HepG2 (cell line): ENCODE results near the gene VPREB3. TPM values are rescaled to one million over a fixed set of nuclear protein-coding genes. Genes with fewer than 3 reads are reported as not detected.

ENCODE experiments used
- PAWR ChIP-seq: sonication (generic); formaldehyde crosslinking; IDR thresholded peaks from 2 replicates; pipeline ENCODE4 v1.4.0; 2020; ENCODE audit warnings: missing genetic modification reagents, mild to moderate bottlenecking, borderline replicate concordance
- RAD21 ChIP-seq: fragments of 450-650 bp; formaldehyde crosslinking; IDR thresholded peaks from 2 replicates; pipeline ENCODE4 v1.5.0; 2020; ENCODE audit warnings: mild to moderate bottlenecking
- RARA ChIP-seq: IDR thresholded peaks from 2 replicates; pipeline ENCODE4 v1.6.1; 2016; ENCODE audit warnings: missing genetic modification reagents, missing compliant biosample characterization
- SALL1 ChIP-seq: sonication (generic); formaldehyde crosslinking; IDR thresholded peaks from 2 replicates; pipeline ENCODE4 v1.8.0; 2022; ENCODE audit warnings: mild to moderate bottlenecking, missing genetic modification reagents
- SIN3A ChIP-seq: IDR thresholded peaks from 2 replicates; pipeline ENCODE4 v1.6.1; 2011; ENCODE audit warnings: low read depth, mild to moderate bottlenecking, control low read depth, low read length, borderline replicate concordance
- TEAD3 ChIP-seq: optimal IDR thresholded peaks from 2 replicates; pipeline ENCODE3; 2016; ENCODE audit warnings: borderline replicate concordance
- YY1 ChIP-seq: IDR thresholded peaks from 2 replicates; pipeline ENCODE4 v1.6.1; 2011; ENCODE audit warnings: low read length, low read depth, moderate library complexity, mild to moderate bottlenecking; ENCODE audit not compliant: insufficient read depth, insufficient replicate concordance
- ZNF34 ChIP-seq: sonication (generic); formaldehyde crosslinking; IDR thresholded peaks from 2 replicates; pipeline ENCODE4 v1.4.0; 2020; ENCODE audit warnings: mild to moderate bottlenecking, missing genetic modification reagents, borderline replicate concordance
- ZNF644 ChIP-seq: IDR thresholded peaks from 2 replicates; pipeline ENCODE4 v1.6.1; 2016; ENCODE audit warnings: low read depth
- polyA plus RNA-seq, 8 experiments: library from polyadenylated mRNA; depleted of rRNA in 3 of 8; stranded (reverse) in 7 of 8; unstranded in 1 of 8; fragments of >200 nt; fragmentation: Illumina TruSeq in 4 of 8; extraction: Trizol in 4 of 8; gene quantifications; 2 replicates each; pipeline versions ENCODE4 v1.2.1 to v1.2.3, GENCODE V29; 2011 to 2016; ENCODE audit warnings: low read depth in 4 of 8, missing spikeins in 1 of 8, mixed read lengths in 1 of 8; ENCODE audit not compliant: insufficient read depth in 1 of 8
- total RNA-seq, 5 experiments: library from RNA; depleted of rRNA; stranded (reverse); fragments of >200 nt; fragmentation: Illumina TruSeq; extraction: Trizol; gene quantifications; 2 replicates each; pipeline ENCODE4 v1.2.3, GENCODE V29; 2016; ENCODE audit warnings: low read depth in 1 of 5
- TF ChIP-seq, protein P1 (sequence below): sonication (generic); formaldehyde crosslinking; IDR thresholded peaks from 2 replicates; pipeline ENCODE4 v1.4.0; 2020; ENCODE audit warnings: mild to moderate bottlenecking, missing genetic modification reagents
- TF ChIP-seq, protein P2 (sequence below): sonication (generic); formaldehyde crosslinking; IDR thresholded peaks from 2 replicates; pipeline ENCODE4 v1.5.1; 2020; ENCODE audit warnings: missing genetic modification reagents, mild to moderate bottlenecking, borderline replicate concordance
- TF ChIP-seq, protein P3 (sequence below): sonication (generic); formaldehyde crosslinking; IDR thresholded peaks from 2 replicates; pipeline ENCODE4 v1.4.0; 2020; ENCODE audit warnings: missing genetic modification reagents
- TF ChIP-seq, protein P4 (sequence below): sonication (generic); formaldehyde crosslinking; IDR thresholded peaks from 2 replicates; pipeline ENCODE4 v1.5.0; 2020; ENCODE audit warnings: missing genetic modification reagents, mild to moderate bottlenecking, borderline replicate concordance
- TF ChIP-seq, protein P5 (sequence below): sonication (generic); formaldehyde crosslinking; IDR thresholded peaks from 2 replicates; pipeline ENCODE4 v1.5.0; 2020; ENCODE audit warnings: mild to moderate bottlenecking, missing genetic modification reagents, borderline replicate concordance
- TF ChIP-seq, protein P6 (sequence below): sonication (generic); formaldehyde crosslinking; IDR thresholded peaks from 2 replicates; pipeline ENCODE4 v1.4.0; 2020; ENCODE audit warnings: missing genetic modification reagents

VPREB3 gene
- total and polyA plus RNA-seq, 2 of the 13 experiments (the other 11 are each of a cell fraction or from before 2014, with no cell fraction given) = 0.22 TPM; not detected in 1

DNA sequence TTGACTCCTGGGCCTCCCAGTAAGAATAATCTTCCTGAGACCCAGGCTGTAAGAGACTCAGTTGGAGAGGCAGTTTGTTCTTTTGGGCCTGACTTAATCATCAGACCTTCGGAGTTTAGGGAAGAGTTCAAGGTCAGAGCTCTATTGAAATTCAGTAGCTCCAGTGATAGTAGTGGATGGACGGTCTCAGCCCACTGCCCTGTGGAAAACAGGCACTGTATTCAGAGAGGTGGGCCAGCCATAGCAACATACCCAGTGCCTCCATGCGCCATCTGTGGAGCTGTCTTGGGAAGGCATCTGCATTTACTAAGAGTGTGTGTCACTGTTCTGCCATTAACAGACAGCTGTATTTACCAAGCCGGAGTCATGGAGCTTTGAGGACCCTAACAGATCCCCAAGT is 35.4 kb upstream of the VPREB3 start (continued):
- TF ChIP-seq, protein P1, sequence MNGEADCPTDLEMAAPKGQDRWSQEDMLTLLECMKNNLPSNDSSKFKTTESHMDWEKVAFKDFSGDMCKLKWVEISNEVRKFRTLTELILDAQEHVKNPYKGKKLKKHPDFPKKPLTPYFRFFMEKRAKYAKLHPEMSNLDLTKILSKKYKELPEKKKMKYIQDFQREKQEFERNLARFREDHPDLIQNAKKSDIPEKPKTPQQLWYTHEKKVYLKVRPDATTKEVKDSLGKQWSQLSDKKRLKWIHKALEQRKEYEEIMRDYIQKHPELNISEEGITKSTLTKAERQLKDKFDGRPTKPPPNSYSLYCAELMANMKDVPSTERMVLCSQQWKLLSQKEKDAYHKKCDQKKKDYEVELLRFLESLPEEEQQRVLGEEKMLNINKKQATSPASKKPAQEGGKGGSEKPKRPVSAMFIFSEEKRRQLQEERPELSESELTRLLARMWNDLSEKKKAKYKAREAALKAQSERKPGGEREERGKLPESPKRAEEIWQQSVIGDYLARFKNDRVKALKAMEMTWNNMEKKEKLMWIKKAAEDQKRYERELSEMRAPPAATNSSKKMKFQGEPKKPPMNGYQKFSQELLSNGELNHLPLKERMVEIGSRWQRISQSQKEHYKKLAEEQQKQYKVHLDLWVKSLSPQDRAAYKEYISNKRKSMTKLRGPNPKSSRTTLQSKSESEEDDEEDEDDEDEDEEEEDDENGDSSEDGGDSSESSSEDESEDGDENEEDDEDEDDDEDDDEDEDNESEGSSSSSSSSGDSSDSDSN (CRISPR knock-in tag) = 0 out of 2 replicates have a peak, but pooled peaks have one; percentile 44
- TF ChIP-seq, protein P2, sequence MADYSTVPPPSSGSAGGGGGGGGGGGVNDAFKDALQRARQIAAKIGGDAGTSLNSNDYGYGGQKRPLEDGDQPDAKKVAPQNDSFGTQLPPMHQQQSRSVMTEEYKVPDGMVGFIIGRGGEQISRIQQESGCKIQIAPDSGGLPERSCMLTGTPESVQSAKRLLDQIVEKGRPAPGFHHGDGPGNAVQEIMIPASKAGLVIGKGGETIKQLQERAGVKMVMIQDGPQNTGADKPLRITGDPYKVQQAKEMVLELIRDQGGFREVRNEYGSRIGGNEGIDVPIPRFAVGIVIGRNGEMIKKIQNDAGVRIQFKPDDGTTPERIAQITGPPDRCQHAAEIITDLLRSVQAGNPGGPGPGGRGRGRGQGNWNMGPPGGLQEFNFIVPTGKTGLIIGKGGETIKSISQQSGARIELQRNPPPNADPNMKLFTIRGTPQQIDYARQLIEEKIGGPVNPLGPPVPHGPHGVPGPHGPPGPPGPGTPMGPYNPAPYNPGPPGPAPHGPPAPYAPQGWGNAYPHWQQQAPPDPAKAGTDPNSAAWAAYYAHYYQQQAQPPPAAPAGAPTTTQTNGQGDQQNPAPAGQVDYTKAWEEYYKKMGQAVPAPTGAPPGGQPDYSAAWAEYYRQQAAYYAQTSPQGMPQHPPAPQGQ = no peak
- TF ChIP-seq, protein P3, sequence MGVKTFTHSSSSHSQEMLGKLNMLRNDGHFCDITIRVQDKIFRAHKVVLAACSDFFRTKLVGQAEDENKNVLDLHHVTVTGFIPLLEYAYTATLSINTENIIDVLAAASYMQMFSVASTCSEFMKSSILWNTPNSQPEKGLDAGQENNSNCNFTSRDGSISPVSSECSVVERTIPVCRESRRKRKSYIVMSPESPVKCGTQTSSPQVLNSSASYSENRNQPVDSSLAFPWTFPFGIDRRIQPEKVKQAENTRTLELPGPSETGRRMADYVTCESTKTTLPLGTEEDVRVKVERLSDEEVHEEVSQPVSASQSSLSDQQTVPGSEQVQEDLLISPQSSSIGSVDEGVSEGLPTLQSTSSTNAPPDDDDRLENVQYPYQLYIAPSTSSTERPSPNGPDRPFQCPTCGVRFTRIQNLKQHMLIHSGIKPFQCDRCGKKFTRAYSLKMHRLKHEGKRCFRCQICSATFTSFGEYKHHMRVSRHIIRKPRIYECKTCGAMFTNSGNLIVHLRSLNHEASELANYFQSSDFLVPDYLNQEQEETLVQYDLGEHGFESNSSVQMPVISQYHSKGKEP (CRISPR knock-in tag) = no peak
- TF ChIP-seq SIN3A = peak; percentile 57; the same call in 1 of the 2 replicates
- TF ChIP-seq, protein P4, sequence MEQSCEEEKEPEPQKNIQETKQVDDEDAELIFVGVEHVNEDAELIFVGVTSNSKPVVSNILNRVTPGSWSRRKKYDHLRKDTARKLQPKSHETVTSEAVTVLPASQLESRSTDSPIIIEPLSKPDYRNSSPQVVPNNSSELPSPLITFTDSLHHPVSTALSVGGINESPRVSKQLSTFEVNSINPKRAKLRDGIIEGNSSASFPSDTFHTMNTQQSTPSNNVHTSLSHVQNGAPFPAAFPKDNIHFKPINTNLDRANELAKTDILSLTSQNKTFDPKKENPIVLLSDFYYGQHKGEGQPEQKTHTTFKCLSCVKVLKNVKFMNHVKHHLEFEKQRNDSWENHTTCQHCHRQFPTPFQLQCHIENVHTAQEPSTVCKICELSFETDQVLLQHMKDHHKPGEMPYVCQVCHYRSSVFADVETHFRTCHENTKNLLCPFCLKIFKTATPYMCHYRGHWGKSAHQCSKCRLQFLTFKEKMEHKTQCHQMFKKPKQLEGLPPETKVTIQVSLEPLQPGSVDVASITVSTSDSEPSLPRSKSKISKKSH (CRISPR knock-in tag) = no peak
- TF ChIP-seq, protein P5, sequence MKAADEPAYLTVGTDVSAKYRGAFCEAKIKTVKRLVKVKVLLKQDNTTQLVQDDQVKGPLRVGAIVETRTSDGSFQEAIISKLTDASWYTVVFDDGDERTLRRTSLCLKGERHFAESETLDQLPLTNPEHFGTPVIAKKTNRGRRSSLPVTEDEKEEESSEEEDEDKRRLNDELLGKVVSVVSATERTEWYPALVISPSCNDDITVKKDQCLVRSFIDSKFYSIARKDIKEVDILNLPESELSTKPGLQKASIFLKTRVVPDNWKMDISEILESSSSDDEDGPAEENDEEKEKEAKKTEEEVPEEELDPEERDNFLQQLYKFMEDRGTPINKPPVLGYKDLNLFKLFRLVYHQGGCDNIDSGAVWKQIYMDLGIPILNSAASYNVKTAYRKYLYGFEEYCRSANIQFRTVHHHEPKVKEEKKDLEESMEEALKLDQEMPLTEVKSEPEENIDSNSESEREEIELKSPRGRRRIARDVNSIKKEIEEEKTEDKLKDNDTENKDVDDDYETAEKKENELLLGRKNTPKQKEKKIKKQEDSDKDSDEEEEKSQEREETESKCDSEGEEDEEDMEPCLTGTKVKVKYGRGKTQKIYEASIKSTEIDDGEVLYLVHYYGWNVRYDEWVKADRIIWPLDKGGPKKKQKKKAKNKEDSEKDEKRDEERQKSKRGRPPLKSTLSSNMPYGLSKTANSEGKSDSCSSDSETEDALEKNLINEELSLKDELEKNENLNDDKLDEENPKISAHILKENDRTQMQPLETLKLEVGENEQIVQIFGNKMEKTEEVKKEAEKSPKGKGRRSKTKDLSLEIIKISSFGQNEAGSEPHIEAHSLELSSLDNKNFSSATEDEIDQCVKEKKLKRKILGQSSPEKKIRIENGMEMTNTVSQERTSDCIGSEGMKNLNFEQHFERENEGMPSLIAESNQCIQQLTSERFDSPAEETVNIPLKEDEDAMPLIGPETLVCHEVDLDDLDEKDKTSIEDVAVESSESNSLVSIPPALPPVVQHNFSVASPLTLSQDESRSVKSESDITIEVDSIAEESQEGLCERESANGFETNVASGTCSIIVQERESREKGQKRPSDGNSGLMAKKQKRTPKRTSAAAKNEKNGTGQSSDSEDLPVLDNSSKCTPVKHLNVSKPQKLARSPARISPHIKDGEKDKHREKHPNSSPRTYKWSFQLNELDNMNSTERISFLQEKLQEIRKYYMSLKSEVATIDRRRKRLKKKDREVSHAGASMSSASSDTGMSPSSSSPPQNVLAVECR (CRISPR knock-in tag) = peak; percentile 36; the same call in 1 of the 2 replicates
- TF ChIP-seq SALL1 (CRISPR knock-in tag) = peak; percentile 47
- peak; percentile 65 for TF ChIP-seq RARA (CRISPR knock-in tag)
- peak; percentile 48 for TF ChIP-seq YY1
- TF ChIP-seq, protein P6, sequence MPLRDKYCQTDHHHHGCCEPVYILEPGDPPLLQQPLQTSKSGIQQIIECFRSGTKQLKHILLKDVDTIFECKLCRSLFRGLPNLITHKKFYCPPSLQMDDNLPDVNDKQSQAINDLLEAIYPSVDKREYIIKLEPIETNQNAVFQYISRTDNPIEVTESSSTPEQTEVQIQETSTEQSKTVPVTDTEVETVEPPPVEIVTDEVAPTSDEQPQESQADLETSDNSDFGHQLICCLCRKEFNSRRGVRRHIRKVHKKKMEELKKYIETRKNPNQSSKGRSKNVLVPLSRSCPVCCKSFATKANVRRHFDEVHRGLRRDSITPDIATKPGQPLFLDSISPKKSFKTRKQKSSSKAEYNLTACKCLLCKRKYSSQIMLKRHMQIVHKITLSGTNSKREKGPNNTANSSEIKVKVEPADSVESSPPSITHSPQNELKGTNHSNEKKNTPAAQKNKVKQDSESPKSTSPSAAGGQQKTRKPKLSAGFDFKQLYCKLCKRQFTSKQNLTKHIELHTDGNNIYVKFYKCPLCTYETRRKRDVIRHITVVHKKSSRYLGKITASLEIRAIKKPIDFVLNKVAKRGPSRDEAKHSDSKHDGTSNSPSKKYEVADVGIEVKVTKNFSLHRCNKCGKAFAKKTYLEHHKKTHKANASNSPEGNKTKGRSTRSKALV = peak; percentile 43; the same call in 1 of the 2 replicates
- TF ChIP-seq ZNF644 (CRISPR knock-in tag) = peak; percentile 52; the same call in 1 of the 2 replicates
- no peak for TF ChIP-seq PAWR (CRISPR knock-in tag)
- TF ChIP-seq ZNF34 (CRISPR knock-in tag) = 0 out of 2 replicates have a peak, but pooled peaks have one; percentile 76
- TF ChIP-seq RAD21 (CRISPR knock-in tag) = peak; percentile 74; the same call in 1 of the 2 replicates
- TF ChIP-seq TEAD3 (CRISPR knock-in tag) = peak; percentile 74
